Measurements from ENCODE around the gene EPO. TPM values are rescaled to one million over a fixed set of nuclear protein-coding genes. Genes with fewer than 3 reads are reported as not detected.

The EPO gene
- total RNA-seq, 1 donor from 2014 or later = not detected

GRCh38 chr7:100730136-100730800 lies 10.0 kb downstream of the EPO start:
- no peak for TF ChIP-seq CTCF (IDR thresholded peaks at IDR 0.05)
- no peak overlapping the region for H3K4me3 ChIP-seq
- no peaks in the 10 kb centered on the region for H3K36me3 ChIP-seq
- no peak overlapping the region for H3K27ac ChIP-seq
- H3K27me3 ChIP-seq (ENCODE audit: low read depth) = peaks cover 7% of the 10 kb centered on the region
- no peaks in the 10 kb centered on the region for H3K9me3 ChIP-seq
- no peak for ATAC-seq
- intact Hi-C loops (cut with DNase I) = no loop called here
- peaks cover 2% of the 10 kb centered on the region for H3K4me1 ChIP-seq
- no peak for DNase-seq

DNA sequence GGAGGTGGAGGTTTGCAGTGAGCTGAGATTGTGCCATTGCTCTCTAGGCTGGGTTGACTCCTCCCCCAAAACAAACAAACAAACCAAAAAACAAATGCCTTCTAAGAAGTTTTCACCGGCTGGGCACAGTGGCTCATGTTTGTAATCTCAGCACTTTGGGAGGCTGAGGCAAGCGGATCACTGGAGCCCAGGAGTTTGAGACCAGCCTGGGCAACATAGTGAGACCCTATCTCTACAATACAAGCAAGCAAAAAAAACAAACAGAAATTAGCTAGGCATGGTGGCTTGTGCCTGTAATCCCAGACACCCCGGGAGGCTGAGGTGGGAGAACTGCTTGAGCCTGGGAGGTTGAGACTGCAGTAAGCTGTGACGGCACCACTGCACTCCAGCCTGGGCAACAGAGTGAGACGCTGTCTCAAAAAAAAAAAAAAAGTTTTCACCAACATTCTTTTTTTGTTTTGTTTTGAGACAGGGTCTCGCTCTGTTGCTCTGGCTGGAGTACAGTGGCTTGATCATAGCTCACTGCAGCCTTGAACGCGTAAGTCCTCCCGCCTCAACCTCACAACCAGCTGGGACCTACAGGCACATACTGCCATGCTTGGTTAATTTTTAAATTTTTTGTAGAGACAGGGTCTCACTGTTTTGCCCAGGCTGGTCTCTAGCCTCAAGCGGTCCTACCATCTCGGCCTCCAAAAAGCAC lies 11.8 kb downstream of the EPO start:
- no peaks in the 10 kb centered on the region for H3K9me3 ChIP-seq
- no peak overlapping the region for H3K4me3 ChIP-seq
- DNase-seq (no peak), ATAC-seq (no peak)
- H3K4me1 ChIP-seq = no peaks in the 10 kb centered on the region
- intact Hi-C loops (cut with DNase I) = no loop called here
- no peak for TF ChIP-seq CTCF (IDR thresholded peaks at IDR 0.05)
- H3K27me3 ChIP-seq (ENCODE audit: low read depth) = peaks cover 7% of the 10 kb centered on the region
- H3K36me3 ChIP-seq = no peaks in the 10 kb centered on the region
- no peak overlapping the region for H3K27ac ChIP-seq

- ATAC-seq (no peak), DNase-seq (no peak)
- intact Hi-C loops (cut with DNase I) = no loop called here
- Histone ChIP-seq H3K27ac (no peak overlapping the region), H3K27me3 (ENCODE audit: low read depth) (peaks cover under 1% of the 10 kb centered on the region), H3K4me1 (no peaks in the 10 kb centered on the region), H3K9me3 (no peaks in the 10 kb centered on the region), H3K36me3 (no peaks in the 10 kb centered on the region), H3K4me3 (no peak overlapping the region)
- TF ChIP-seq CTCF (IDR thresholded peaks at IDR 0.05) = no peak
These were observed 15.5 kb downstream of the EPO start for GRCh38 chr7:100735730-100736129.

GRCh38 chr7:100736671-100737070 lies 16.4 kb downstream of the EPO start:
- Histone ChIP-seq H3K9me3 (no peaks in the 10 kb centered on the region), H3K27me3 (ENCODE audit: low read depth) (no peaks in the 10 kb centered on the region), H3K36me3 (no peaks in the 10 kb centered on the region), H3K4me3 (no peak overlapping the region), H3K27ac (no peak overlapping the region), H3K4me1 (no peaks in the 10 kb centered on the region)
- intact Hi-C loops (cut with DNase I) = no loop called here
- TF ChIP-seq CTCF (IDR thresholded peaks at IDR 0.05) = no peak
- ATAC-seq (peak in 1 of 2 donors; percentile 17), DNase-seq (no peak)

- Histone ChIP-seq H3K27ac (no peak overlapping the region), H3K4me3 (no peak overlapping the region), H3K27me3 (ENCODE audit: low read depth) (no peaks in the 10 kb centered on the region), H3K36me3 (no peaks in the 10 kb centered on the region), H3K9me3 (no peaks in the 10 kb centered on the region), H3K4me1 (no peaks in the 10 kb centered on the region)
- DNase-seq = no peak
- intact Hi-C loops (cut with DNase I) = no loop called here
- no peak for TF ChIP-seq CTCF (IDR thresholded peaks at IDR 0.05)
- ATAC-seq = no peak
These were observed 19.7 kb downstream of the EPO start for GRCh38 chr7:100739934-100740333.

All from lower lobe of right lung (tissue), 2 donors.